OCI-LY7 (cell line): ENCODE measurements around the gene ASPM.

ENCODE experiments used
- EZH2phosphoT487 ChIP-seq: fragments of 200-600 bp; sonication (generic); IDR thresholded peaks from 2 replicates; pipeline ENCODE4 v1.6.1; 2018; ENCODE audit warnings: low read depth, borderline replicate concordance, mild to moderate bottlenecking, mixed run types, antibody characterized with exemption, low read length, moderate library complexity, mixed read lengths
- TF ChIP-seq, protein P1 (sequence below): fragments of 200-600 bp; sonication (generic); conservative IDR thresholded peaks from 2 replicates; pipeline ENCODE4 v1.5.1; 2014; ENCODE audit warnings: mild to moderate bottlenecking, antibody characterized with exemption, low read length, moderate library complexity, mixed read lengths

GRCh38 chr1:197066277-197066676, 80.2 kb downstream of the ASPM start:
- TF ChIP-seq, protein P1, sequence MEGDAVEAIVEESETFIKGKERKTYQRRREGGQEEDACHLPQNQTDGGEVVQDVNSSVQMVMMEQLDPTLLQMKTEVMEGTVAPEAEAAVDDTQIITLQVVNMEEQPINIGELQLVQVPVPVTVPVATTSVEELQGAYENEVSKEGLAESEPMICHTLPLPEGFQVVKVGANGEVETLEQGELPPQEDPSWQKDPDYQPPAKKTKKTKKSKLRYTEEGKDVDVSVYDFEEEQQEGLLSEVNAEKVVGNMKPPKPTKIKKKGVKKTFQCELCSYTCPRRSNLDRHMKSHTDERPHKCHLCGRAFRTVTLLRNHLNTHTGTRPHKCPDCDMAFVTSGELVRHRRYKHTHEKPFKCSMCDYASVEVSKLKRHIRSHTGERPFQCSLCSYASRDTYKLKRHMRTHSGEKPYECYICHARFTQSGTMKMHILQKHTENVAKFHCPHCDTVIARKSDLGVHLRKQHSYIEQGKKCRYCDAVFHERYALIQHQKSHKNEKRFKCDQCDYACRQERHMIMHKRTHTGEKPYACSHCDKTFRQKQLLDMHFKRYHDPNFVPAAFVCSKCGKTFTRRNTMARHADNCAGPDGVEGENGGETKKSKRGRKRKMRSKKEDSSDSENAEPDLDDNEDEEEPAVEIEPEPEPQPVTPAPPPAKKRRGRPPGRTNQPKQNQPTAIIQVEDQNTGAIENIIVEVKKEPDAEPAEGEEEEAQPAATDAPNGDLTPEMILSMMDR: no peak
- TF ChIP-seq EZH2phosphoT487: no peak
